GM12878 (cell line): ENCODE data around the gene TOM1L2. TPM values are rescaled to one million over a fixed set of nuclear protein-coding genes. Genes with fewer than 3 reads are reported as not detected.

Experiments used
- ATAC-seq: fragments of 200-7000 bp; cut with Tn5 transposase; 3 replicates; pipeline ENCODE4 v1.9.1; 2020; ENCODE audit warnings: mild to moderate bottlenecking, moderate library complexity
- BruUV-seq: library from RNA; stranded (reverse); fragments of 400-500 nt; replicated peaks from 2 replicates; lab custom pipeline; 2021; lab: Mats Ljungman, UMichigan
- CTCF ChIA-PET: fragments of 300-600 bp; sonication (Branson Sonifier 250); formaldehyde crosslinking; extraction: SDS; loops from one replicate; lab custom pipeline; 2021; ENCODE audit warnings: inconsistent platforms; lab: Yijun Ruan, JAX
- POLR2A ChIA-PET: fragments of 350-600 bp; formaldehyde crosslinking; extraction: SDS; loops from one replicate; lab custom pipeline; 2021; ENCODE audit warnings: inconsistent platforms; lab: Charles Lee
- RAD21 ChIA-PET: fragments of 300-600 bp; sonication (Branson Sonifier 250); formaldehyde crosslinking; loops from one replicate; lab custom pipeline; 2023; ENCODE audit warnings: antibody characterized with exemption; ENCODE audit not compliant: unreplicated experiment; lab: Charles Lee
- SMC1A ChIA-PET: fragments of 300-600 bp; sonication (Branson Sonifier 250); formaldehyde crosslinking; loops from one replicate; lab custom pipeline; 2023; ENCODE audit not compliant: unreplicated experiment, uncharacterized antibody; lab: Charles Lee
- DNase-seq: peaks from one replicate; pipeline ENCODE4 v3.0.0-alpha.2; 2011; ENCODE audit warnings: low read depth, low spot score
- FAIRE-seq: peaks from 3 replicates; lab custom pipeline; 2011; peaks lifted over from hg19 to GRCh38; lab: Jason Lieb, UNC
- H2AFZ ChIP-seq: 2 replicates; pipeline ENCODE4 v1.6.0; 2011; ENCODE audit warnings: low read depth, low read length, control low read depth; ENCODE audit not compliant: control insufficient read depth
- H3K27ac ChIP-seq: 2 replicates; pipeline ENCODE4 v1.5.1; 2011; ENCODE audit warnings: control low read depth; ENCODE audit not compliant: control insufficient read depth, insufficient read depth
- H3K27me3 ChIP-seq, 2 experiments: replicated peaks in 1 of 2; 2 replicates each; pipeline versions ENCODE4 v1.6.0 to v1.6.1; 2011; ENCODE audit warnings: low read length in 1 of 2; ENCODE audit not compliant: control insufficient read depth in 2 of 2, insufficient read depth in 2 of 2
- H3K36me3 ChIP-seq, 2 experiments: 2 replicates each; pipeline ENCODE4 v1.5.1; 2011; ENCODE audit warnings: low read length in 1 of 2; ENCODE audit not compliant: control insufficient read depth in 2 of 2, insufficient read depth in 2 of 2
- H3K4me1 ChIP-seq: 2 replicates; pipeline ENCODE4 v1.6.1; 2011; ENCODE audit warnings: mild to moderate bottlenecking, low read length, moderate library complexity, mixed read lengths; ENCODE audit not compliant: control insufficient read depth, insufficient read depth
- H3K4me2 ChIP-seq: 2 replicates; pipeline ENCODE4 v1.6.0; 2011; ENCODE audit warnings: control low read depth; ENCODE audit not compliant: control insufficient read depth, insufficient read depth
- H3K4me3 ChIP-seq: fragments of 200-600 bp; sonication (generic); 2 replicates; pipeline ENCODE4 v1.5.1; 2016
- H3K79me2 ChIP-seq: 2 replicates; pipeline ENCODE4 v1.6.0; 2011; ENCODE audit warnings: low read length; ENCODE audit not compliant: control insufficient read depth, insufficient read depth
- H3K9ac ChIP-seq: 2 replicates; pipeline ENCODE4 v1.8.0; 2011; ENCODE audit warnings: low read length, control low read depth, mixed read lengths; ENCODE audit not compliant: control insufficient read depth, insufficient read depth
- H3K9me3 ChIP-seq: replicated peaks from 3 replicates; pipeline ENCODE4 v1.5.1; 2011; ENCODE audit warnings: mild to moderate bottlenecking, low read length; ENCODE audit not compliant: control insufficient read depth, insufficient read depth
- H4K20me1 ChIP-seq: 2 replicates; pipeline ENCODE4 v1.6.0; 2011; ENCODE audit not compliant: control insufficient read depth, insufficient read depth
- BRCA1 ChIP-seq: IDR thresholded peaks from 2 replicates; pipeline ENCODE4 v1.6.1; 2011; ENCODE audit warnings: low read depth, low read length, improper control_type of control experiment
- CREM ChIP-seq: IDR thresholded peaks from 2 replicates; pipeline ENCODE4 v1.6.1; 2014; ENCODE audit warnings: antibody characterized with exemption, low read depth
- GATAD2B ChIP-seq: fragments of 450-650 bp; conservative IDR thresholded peaks from 2 replicates; pipeline ENCODE4 v1.6.1; 2017; ENCODE audit warnings: low read depth, mild to moderate bottlenecking, moderate library complexity
- HDAC2 ChIP-seq: fragments of 200-600 bp; sonication (generic); IDR thresholded peaks from 2 replicates; pipeline ENCODE4 v1.6.1; 2017
- MEF2B ChIP-seq: fragments of 450-650 bp; IDR thresholded peaks from 2 replicates; pipeline ENCODE4 v1.6.1; 2018; ENCODE audit warnings: mild to moderate bottlenecking, moderate library complexity; ENCODE audit not compliant: partially characterized antibody, poor library complexity, severe bottlenecking
- NFXL1 ChIP-seq: fragments of 450-650 bp; IDR thresholded peaks from 2 replicates; pipeline ENCODE4 v1.6.1; 2017; ENCODE audit warnings: antibody characterized with exemption, mild to moderate bottlenecking, borderline replicate concordance
- POLR2A ChIP-seq: IDR thresholded peaks from 2 replicates; pipeline ENCODE4 v1.6.1; 2011; ENCODE audit warnings: low read depth, mild to moderate bottlenecking, low read length
- SIN3A ChIP-seq: IDR thresholded peaks from 2 replicates; pipeline ENCODE4 v1.6.1; 2012; ENCODE audit warnings: low read depth, low read length, improper control_type of control experiment
- SREBF1 ChIP-seq: IDR thresholded peaks from 2 replicates; pipeline ENCODE4 v1.6.1; 2012; ENCODE audit warnings: mild to moderate bottlenecking, low read length
- SUZ12 ChIP-seq: fragments of 200-600 bp; sonication (generic); IDR thresholded peaks from one replicate; pipeline ENCODE4 v1.6.1; 2018; ENCODE audit warnings: antibody characterized with exemption, mild to moderate bottlenecking; ENCODE audit not compliant: unreplicated experiment
- ZNF207 ChIP-seq: fragments of 450-650 bp; IDR thresholded peaks from 2 replicates; pipeline ENCODE4 v1.6.1; 2014; ENCODE audit warnings: antibody characterized with exemption, mild to moderate bottlenecking, borderline replicate concordance
- WGBS: methylation state at CpG from one replicate; pipeline ENCODE4 v1.1.6; 2016; ENCODE audit warnings: low lambda C conversion rate; ENCODE audit not compliant: insufficient replicate concordance, insufficient coverage; ENCODE audit errors: missing lambda C conversion rate; 5-methylcytosine and 5-hydroxymethylcytosine counted together
- in situ Hi-C: fragments of 300-500 bp; cut with MboI; formaldehyde crosslinking; loops from 9 replicates; pipeline ENCODE4 v1.14.3; 2018; ENCODE audit warnings: mixed read lengths
- intact Hi-C: fragments of 100-400 bp; cut with micrococcal nuclease; formaldehyde crosslinking; loops from one replicate; pipeline ENCODE4 v1.14.2; 2022; ENCODE audit not compliant: unreplicated experiment
- polyA plus RNA-seq, 11 experiments: library from polyadenylated mRNA; depleted of rRNA in 4 of 11; unstranded in 6 of 11; stranded (reverse) in 5 of 11; fragments of >200 nt; fragmentation: Nextera tagmentation in 4 of 11; fragmentation: Illumina TruSeq in 1 of 11; extraction: Ambion mirVana in 4 of 11; extraction: Trizol in 1 of 11; gene quantifications; 1 replicate in 1 of 11; 2 replicates in 10 of 11; pipeline versions ENCODE4 v1.2.1 to v1.2.3, GENCODE V29; 2011 to 2016; ENCODE audit warnings: inconsistent platforms in 2 of 11, missing spikeins in 2 of 11, low read depth in 1 of 11
- total RNA-seq, 4 experiments: library from RNA; depleted of rRNA in 3 of 4; stranded (reverse); fragments of >200 nt in 3 of 4; fragmentation: Illumina TruSeq in 1 of 4; extraction: Trizol in 1 of 4; gene quantifications; 2 replicates each; pipeline versions ENCODE4 v1.2.1 to v1.2.3, GENCODE V29; 2013 to 2021
- TF ChIP-seq, protein P1 (sequence below): fragments of 450-650 bp; IDR thresholded peaks from 2 replicates; pipeline ENCODE4 v1.6.1; 2017; ENCODE audit warnings: mild to moderate bottlenecking
- TF ChIP-seq, protein P2 (sequence below): fragments of 450-650 bp; IDR thresholded peaks from 2 replicates; pipeline ENCODE4 v1.6.1; 2016; ENCODE audit warnings: mild to moderate bottlenecking
- TF ChIP-seq, protein P3 (sequence below): IDR thresholded peaks from 2 replicates; pipeline ENCODE4 v1.6.1; 2011; ENCODE audit warnings: borderline replicate concordance, low read depth, mild to moderate bottlenecking, moderate library complexity, low read length; ENCODE audit not compliant: insufficient read depth, poor library complexity, severe bottlenecking
- TF ChIP-seq, protein P4 (sequence below): IDR thresholded peaks from 2 replicates; pipeline ENCODE4 v1.6.1; 2012; ENCODE audit warnings: low read length, inconsistent platforms

Gene TOM1L2
- total and polyA plus RNA-seq, 10 of the 15 experiments (the other 5 are each of a cell fraction or from before 2014, with no cell fraction given), result 0.19 to 19.2 (median 8.1) TPM

DNA sequence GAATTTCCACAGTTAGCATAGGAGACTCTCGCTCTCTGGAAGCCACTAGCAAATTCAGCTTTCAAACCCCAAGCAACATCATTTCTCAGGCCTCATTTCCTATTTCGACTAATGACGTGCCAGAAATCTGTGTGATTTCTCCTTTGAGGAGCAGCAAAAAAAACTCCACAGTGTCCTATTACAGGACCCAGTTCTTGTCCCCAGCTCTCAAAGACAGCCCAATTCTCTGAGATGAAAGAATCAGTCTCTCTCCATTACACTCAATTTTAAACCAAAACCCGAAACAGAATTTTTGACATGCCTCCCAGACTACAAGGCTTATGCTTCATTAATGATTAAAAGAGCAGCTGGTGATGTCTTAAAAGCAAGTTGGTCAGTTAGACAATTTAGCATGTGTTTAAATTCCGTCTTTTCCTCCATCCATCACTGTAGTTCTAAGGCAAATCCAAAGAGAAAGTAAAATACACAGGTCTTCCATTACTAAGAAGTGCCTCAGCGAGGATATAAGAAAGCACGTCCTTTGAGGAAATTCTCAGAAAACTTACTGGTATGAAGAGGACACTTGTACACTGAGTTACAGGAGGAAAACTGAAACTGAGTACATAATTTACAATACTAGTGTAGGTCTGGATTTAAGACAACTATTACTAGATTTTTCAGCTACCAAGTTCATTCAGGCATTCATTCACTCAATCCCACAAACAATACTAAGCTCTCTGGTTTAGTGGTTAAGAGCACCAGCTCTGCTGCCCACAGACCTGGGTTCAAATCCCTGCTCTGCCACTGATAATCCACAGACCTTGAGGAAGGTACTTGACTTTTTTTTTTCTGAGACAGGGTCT lies 12.5 kb downstream of the TOM1L2 start (continued):
- TF ChIP-seq SREBF1, result no peak

DNA sequence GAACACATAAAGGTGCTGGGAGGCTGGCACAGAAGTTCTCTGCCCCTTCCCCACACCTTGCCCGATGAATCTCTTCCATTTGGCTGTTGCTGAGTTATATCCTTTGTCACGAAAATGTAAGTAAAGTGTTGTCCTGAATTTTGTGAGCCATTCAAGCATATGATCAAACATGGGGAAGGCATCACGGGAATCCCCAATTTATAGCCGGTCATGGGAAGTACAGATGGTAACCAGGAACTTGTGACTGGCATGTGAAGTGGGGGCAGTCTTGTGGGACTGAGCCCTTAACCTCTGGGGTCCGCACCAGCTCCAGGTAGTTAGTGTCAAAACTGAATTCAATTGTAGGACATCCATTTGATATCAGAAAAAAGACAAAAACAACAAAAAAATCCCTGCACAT lies 13.2 kb downstream of the TOM1L2 start:
- ChIA-PET RAD21 (interaction anchor here (1.4 to 4.4 kb wide), 7 partner anchors 10 to 125 kb away, joined by 3 to 33 read pairs (median 6); partner anchors contain the start of genes DRC3 and TOM1L2), POLR2A (interaction anchor here (0.6 to 3.8 kb wide), 10 partner anchors 10 to 267 kb away, joined by 3 to 73 read pairs (median 3); partner anchors contain the start of genes DRC3, SREBF1 and TOM1L2), SMC1A (interaction anchor here (1.2 to 4.1 kb wide), 12 partner anchors 9 to 275 kb away, joined by 3 to 54 read pairs (median 6); partner anchors contain the start of genes DRC3 and TOM1L2), CTCF (interaction anchor here (1.1 to 3.1 kb wide), 7 partner anchors 11 to 68 kb away, joined by 3 to 15 read pairs (median 6); partner anchors contain the start of genes DRC3 and TOM1L2)
- no peak overlapping the region for H2AFZ ChIP-seq
- peak; percentile 59 for FAIRE-seq
- H3K9me3 ChIP-seq, result no peaks in the 10 kb centered on the region; the same call in 2 of the 3 replicates
- H3K4me3 ChIP-seq, result peak overlapping the region; percentile 6; the same call in 1 of the 2 replicates
- no peaks in the 10 kb centered on the region for H4K20me1 ChIP-seq
- intact Hi-C loops, result loop anchor here (5.0 kb wide), 1 partner anchor 78 kb away; the partner anchor contains the start of genes ATPAF2 and GID4
- DNase-seq, result no peak
- in situ Hi-C loops, result no loop called here
- H3K9ac ChIP-seq, result no peak overlapping the region
- WGBS, result 21% methylated on average over 5 of the region's 5 CpGs
- H3K4me1 ChIP-seq, result peaks cover 23% of the 10 kb centered on the region
- H3K79me2 ChIP-seq, result no peaks in the 10 kb centered on the region; the same call in 1 of the 2 replicates
- no peaks in the 10 kb centered on the region for H3K27me3 ChIP-seq
- ATAC-seq, result peak; percentile 27
- BruUV-seq, result no TSS peak
- peak overlapping the region; percentile 63 for H3K27ac ChIP-seq
- H3K36me3 ChIP-seq, result no peaks in the 10 kb centered on the region; a peak in 1 of 4 replicates
- peak overlapping the region; percentile 61 for H3K4me2 ChIP-seq
- TF ChIP-seq CREM, result no peak
- TF ChIP-seq POLR2A, result no peak
- TF ChIP-seq SIN3A, result no peak
- TF ChIP-seq GATAD2B, result no peak
- no peak for TF ChIP-seq SUZ12
- TF ChIP-seq, protein P1, sequence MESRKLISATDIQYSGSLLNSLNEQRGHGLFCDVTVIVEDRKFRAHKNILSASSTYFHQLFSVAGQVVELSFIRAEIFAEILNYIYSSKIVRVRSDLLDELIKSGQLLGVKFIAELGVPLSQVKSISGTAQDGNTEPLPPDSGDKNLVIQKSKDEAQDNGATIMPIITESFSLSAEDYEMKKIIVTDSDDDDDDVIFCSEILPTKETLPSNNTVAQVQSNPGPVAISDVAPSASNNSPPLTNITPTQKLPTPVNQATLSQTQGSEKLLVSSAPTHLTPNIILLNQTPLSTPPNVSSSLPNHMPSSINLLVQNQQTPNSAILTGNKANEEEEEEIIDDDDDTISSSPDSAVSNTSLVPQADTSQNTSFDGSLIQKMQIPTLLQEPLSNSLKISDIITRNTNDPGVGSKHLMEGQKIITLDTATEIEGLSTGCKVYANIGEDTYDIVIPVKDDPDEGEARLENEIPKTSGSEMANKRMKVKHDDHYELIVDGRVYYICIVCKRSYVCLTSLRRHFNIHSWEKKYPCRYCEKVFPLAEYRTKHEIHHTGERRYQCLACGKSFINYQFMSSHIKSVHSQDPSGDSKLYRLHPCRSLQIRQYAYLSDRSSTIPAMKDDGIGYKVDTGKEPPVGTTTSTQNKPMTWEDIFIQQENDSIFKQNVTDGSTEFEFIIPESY, result no peak
- no peak for TF ChIP-seq BRCA1
- TF ChIP-seq NFXL1, result no peak
- TF ChIP-seq, protein P2, sequence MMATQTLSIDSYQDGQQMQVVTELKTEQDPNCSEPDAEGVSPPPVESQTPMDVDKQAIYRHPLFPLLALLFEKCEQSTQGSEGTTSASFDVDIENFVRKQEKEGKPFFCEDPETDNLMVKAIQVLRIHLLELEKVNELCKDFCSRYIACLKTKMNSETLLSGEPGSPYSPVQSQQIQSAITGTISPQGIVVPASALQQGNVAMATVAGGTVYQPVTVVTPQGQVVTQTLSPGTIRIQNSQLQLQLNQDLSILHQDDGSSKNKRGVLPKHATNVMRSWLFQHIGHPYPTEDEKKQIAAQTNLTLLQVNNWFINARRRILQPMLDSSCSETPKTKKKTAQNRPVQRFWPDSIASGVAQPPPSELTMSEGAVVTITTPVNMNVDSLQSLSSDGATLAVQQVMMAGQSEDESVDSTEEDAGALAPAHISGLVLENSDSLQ, result 0 out of 2 replicates have a peak, but pooled peaks have one; percentile 12
- TF ChIP-seq, protein P3, sequence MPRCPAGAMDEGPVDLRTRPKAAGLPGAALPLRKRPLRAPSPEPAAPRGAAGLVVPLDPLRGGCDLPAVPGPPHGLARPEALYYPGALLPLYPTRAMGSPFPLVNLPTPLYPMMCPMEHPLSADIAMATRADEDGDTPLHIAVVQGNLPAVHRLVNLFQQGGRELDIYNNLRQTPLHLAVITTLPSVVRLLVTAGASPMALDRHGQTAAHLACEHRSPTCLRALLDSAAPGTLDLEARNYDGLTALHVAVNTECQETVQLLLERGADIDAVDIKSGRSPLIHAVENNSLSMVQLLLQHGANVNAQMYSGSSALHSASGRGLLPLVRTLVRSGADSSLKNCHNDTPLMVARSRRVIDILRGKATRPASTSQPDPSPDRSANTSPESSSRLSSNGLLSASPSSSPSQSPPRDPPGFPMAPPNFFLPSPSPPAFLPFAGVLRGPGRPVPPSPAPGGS, result no peak
- TF ChIP-seq, protein P4, sequence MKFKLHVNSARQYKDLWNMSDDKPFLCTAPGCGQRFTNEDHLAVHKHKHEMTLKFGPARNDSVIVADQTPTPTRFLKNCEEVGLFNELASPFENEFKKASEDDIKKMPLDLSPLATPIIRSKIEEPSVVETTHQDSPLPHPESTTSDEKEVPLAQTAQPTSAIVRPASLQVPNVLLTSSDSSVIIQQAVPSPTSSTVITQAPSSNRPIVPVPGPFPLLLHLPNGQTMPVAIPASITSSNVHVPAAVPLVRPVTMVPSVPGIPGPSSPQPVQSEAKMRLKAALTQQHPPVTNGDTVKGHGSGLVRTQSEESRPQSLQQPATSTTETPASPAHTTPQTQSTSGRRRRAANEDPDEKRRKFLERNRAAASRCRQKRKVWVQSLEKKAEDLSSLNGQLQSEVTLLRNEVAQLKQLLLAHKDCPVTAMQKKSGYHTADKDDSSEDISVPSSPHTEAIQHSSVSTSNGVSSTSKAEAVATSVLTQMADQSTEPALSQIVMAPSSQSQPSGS, result no peak
- peak; percentile 66 for TF ChIP-seq MEF2B
- no peak for TF ChIP-seq ZNF207
- TF ChIP-seq HDAC2, result no peak
